A673 (cell line): ENCODE data around the gene PROX1.

ENCODE experiments used
- EZH2 ChIP-seq: fragments of 200-600 bp; sonication (generic); IDR thresholded peaks from 2 replicates; pipeline ENCODE4 v1.6.1; 2017; ENCODE audit warnings: borderline replicate concordance, low read depth, mild to moderate bottlenecking, mixed read lengths, antibody characterized with exemption, low read length; ENCODE audit not compliant: poor library complexity, severe bottlenecking
- TF ChIP-seq, protein P1 (sequence below): fragments of 300-800, 200-600 bp; sonication (generic); conservative IDR thresholded peaks from 2 replicates; pipeline ENCODE4 v1.5.1; 2017; ENCODE audit warnings: low read depth, mild to moderate bottlenecking, antibody characterized with exemption, low read length, moderate library complexity, mixed read lengths

- TF ChIP-seq, protein P1, sequence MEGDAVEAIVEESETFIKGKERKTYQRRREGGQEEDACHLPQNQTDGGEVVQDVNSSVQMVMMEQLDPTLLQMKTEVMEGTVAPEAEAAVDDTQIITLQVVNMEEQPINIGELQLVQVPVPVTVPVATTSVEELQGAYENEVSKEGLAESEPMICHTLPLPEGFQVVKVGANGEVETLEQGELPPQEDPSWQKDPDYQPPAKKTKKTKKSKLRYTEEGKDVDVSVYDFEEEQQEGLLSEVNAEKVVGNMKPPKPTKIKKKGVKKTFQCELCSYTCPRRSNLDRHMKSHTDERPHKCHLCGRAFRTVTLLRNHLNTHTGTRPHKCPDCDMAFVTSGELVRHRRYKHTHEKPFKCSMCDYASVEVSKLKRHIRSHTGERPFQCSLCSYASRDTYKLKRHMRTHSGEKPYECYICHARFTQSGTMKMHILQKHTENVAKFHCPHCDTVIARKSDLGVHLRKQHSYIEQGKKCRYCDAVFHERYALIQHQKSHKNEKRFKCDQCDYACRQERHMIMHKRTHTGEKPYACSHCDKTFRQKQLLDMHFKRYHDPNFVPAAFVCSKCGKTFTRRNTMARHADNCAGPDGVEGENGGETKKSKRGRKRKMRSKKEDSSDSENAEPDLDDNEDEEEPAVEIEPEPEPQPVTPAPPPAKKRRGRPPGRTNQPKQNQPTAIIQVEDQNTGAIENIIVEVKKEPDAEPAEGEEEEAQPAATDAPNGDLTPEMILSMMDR: no peak
- no peak for TF ChIP-seq EZH2
Measured at GRCh38 chr1:214028649-214029406, 41.1 kb downstream of the PROX1 start.
